ENCODE data around the gene DUS1L. TPM values are rescaled to one million over a fixed set of nuclear protein-coding genes. Genes with fewer than 3 reads are reported as not detected.

DUS1L gene
- total RNA-seq, 1 donor from 2014 or later: 64.0 TPM

DNA sequence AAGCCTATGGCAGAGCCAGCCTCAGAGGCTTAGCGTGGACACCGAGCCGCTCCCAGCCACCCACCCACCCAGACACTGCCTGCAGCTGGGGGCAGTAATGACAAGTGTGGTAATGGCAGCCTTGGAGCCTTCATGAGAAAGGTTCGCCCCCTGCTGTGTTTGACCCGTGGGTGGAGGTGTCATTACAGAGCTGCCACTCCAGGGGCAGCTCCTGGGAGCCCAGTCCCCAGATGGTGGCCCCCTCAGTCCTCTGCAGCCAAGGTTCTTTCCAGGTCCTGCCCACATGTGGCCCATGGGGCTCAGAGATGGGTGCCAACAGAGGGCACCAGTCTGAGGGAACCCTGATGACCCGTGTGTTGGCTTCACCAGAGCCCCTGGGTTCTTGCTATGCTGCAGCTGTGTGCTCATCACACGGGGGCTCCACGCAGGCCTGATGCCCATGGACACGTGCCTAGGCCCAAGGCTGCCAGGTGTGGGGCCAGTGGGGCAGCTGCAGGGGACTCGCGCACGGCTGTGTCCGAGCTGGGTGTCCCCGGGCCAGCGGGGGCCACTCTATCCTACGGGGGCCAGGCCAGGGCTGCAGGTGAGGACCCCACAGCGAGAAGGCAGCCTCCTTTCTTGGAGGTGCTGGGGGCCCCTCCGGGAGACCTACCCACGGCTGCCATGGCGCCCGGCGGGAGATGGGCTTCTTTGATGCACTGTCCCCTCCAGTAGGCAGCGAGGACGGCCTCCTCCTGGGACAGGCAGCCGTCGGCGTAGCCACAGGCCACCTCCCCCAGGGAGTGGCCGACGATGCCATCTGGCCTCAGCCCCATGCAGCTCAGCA lies 24.3 kb upstream of the DUS1L start:
- no peak overlapping the region for H3K4me3 Mint-ChIP-seq (ENCODE audit: unreplicated experiment)
- H3K4me1 Mint-ChIP-seq (ENCODE audit: low read depth): no peaks in the 10 kb centered on the region
- DNase-seq (ENCODE audit: low spot score): no peak
- no peaks in the 10 kb centered on the region for H3K27me3 Mint-ChIP-seq (ENCODE audit: low read depth)
- H3K27ac Mint-ChIP-seq (ENCODE audit: unreplicated experiment): no peak overlapping the region
- TF ChIP-seq CTCF (IDR thresholded peaks at IDR 0.05): no peak
- H3K36me3 Mint-ChIP-seq (ENCODE audit: low read depth): peaks cover 8% of the 10 kb centered on the region
- no peaks in the 10 kb centered on the region for H3K9me3 Mint-ChIP-seq (ENCODE audit: low read depth)

DNA sequence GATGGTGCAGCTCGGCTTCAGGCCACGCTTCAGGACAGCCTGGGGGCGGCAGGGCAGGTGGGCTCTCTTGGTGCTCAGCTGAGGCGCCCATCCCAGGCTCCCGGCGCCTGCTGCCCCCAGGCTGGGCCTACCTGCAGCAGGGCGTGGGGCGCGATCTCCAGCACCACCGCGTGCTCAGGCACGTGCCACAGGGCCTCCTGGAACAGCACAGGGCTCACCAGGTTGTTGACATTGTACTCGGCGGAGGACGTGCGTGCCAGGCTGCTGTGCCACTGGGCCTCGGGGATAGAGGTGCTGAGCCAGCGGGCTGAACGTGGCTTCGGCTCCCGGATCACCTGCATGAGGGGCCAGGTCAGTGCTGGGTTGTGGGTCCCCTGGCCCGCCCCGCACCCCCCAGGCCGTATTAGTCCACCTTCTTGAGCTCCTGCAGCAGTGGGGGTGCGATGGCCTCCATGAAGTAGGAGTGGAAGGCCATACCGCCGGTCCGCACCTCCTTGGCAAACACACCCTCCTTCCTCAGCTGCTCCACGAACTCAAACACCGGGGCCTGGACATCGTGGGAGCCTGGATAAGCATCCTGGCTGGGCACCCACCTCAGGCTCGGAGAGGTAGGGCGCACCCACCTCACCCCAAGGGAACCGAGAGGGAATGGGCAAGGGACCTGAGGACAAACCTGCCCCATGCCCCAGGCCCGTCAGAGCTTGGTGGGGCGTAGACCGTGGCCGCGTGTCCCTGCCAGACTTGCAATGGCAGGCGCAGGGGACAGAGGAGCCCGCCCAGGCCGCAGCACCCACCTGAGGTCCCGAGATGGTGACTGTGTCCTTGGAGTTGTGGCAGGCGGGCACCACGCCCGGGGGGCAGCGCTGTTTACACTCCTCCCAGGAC lies 23.5 kb upstream of the DUS1L start:
- no peaks in the 10 kb centered on the region for H3K4me1 Mint-ChIP-seq (ENCODE audit: low read depth)
- H3K27me3 Mint-ChIP-seq (ENCODE audit: low read depth): no peaks in the 10 kb centered on the region
- DNase-seq (ENCODE audit: low spot score): no peak
- no peaks in the 10 kb centered on the region for H3K9me3 Mint-ChIP-seq (ENCODE audit: low read depth)
- no peak overlapping the region for H3K4me3 Mint-ChIP-seq (ENCODE audit: unreplicated experiment)
- H3K36me3 Mint-ChIP-seq (ENCODE audit: low read depth): peaks cover 11% of the 10 kb centered on the region
- no peak for TF ChIP-seq CTCF (IDR thresholded peaks at IDR 0.05)
- no peak overlapping the region for H3K27ac Mint-ChIP-seq (ENCODE audit: unreplicated experiment)

- no peak overlapping the region for H3K27ac Mint-ChIP-seq (ENCODE audit: unreplicated experiment)
- no peak for TF ChIP-seq CTCF (IDR thresholded peaks at IDR 0.05)
- no peaks in the 10 kb centered on the region for H3K4me1 Mint-ChIP-seq (ENCODE audit: low read depth)
- no peak overlapping the region for H3K4me3 Mint-ChIP-seq (ENCODE audit: unreplicated experiment)
- DNase-seq (ENCODE audit: low spot score): no peak
- H3K27me3 Mint-ChIP-seq (ENCODE audit: low read depth): no peaks in the 10 kb centered on the region
- no peaks in the 10 kb centered on the region for H3K9me3 Mint-ChIP-seq (ENCODE audit: low read depth)
- H3K36me3 Mint-ChIP-seq (ENCODE audit: low read depth): peaks cover 11% of the 10 kb centered on the region
Measured at GRCh38 chr17:82087961-82088837, 22.6 kb upstream of the DUS1L start.

DNA sequence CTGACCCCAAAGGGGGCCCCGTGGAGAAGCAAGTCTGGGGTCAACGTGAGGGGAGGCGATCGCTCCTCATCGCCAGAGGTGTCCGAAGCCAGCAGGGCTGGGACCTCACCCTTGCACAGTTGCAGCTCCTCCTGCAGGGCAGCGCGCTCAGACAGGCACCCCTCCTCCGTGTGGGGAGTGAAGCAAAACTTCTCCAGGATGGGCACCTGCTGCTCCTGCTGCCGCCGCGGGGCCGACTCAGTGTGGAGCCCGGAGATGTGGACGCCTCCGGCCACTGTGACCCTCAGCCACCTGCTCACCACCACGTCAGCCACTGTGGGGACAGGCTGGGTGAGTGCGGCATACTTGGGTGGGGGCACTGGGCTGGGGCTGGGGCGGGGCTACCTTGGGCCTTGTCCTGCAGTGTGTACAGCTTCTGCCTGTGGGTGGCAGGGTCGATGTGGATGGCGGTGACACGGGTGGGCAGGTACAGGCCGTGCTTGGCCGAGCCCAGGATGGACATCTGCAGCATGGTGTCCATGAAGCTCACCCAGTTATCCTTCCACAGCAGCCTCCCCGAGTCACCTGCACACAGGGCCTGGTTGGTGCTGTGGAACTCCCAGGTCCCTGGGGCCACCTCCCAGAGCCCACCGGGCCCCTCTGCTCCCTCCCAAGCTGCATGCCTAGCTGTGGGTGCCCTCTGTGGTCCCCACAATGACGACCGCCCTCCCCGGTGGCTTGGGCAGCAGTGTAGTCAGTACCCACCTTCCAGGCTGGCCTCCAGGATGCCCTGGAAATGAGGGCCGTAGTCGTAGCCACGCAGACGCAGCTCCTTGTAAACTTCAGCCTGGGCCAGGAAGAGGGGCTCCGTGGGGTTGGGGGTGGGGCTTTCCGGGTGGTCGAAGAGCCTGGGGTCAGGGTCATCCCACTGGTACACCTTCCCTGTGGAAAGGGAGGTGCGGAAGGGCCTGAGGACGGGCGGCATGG lies 21.6 kb upstream of the DUS1L start:
- no peak for DNase-seq (ENCODE audit: low spot score)
- Mint-ChIP-seq H3K9me3 (ENCODE audit: low read depth) (no peaks in the 10 kb centered on the region), H3K4me3 (ENCODE audit: unreplicated experiment) (no peak overlapping the region)

More for the DNA sequence above, 21.6 kb upstream of the DUS1L start:
- Mint-ChIP-seq H3K27ac (ENCODE audit: unreplicated experiment) (no peak overlapping the region), H3K36me3 (ENCODE audit: low read depth) (peaks cover 10% of the 10 kb centered on the region), H3K4me1 (ENCODE audit: low read depth) (no peaks in the 10 kb centered on the region), H3K27me3 (ENCODE audit: low read depth) (no peaks in the 10 kb centered on the region)
- no peak for TF ChIP-seq CTCF (IDR thresholded peaks at IDR 0.05)
